GM12892 (cell line): ENCODE data around the gene GRAMD1B.
"Not testable (repeated sequence)": the region's sequence is repeated elsewhere in the genome, so short reads cannot be mapped to it uniquely, and the experiment has no call there.

Source experiments
- DNase-seq: peaks from one replicate; pipeline ENCODE4 v3.0.0; 2011; ENCODE audit not compliant: insufficient read length
- FAIRE-seq: peaks from 2 replicates; lab custom pipeline; 2011; peaks lifted over from hg19 to GRCh38; lab: Jason Lieb, UNC
- POLR2A ChIP-seq: IDR thresholded peaks from 2 replicates; pipeline ENCODE4 v1.6.1; 2011; ENCODE audit warnings: low read depth, low read length, control low read depth
- POLR2AphosphoS5 ChIP-seq: IDR thresholded peaks from 2 replicates; pipeline ENCODE4 v1.6.1; 2011; ENCODE audit warnings: low read depth, low read length, control low read depth
- TAF1 ChIP-seq: IDR thresholded peaks from 2 replicates; pipeline ENCODE4 v1.6.1; 2011; ENCODE audit warnings: low read depth, mild to moderate bottlenecking, control low read depth, low read length, borderline replicate concordance

The GRAMD1B gene

DNA sequence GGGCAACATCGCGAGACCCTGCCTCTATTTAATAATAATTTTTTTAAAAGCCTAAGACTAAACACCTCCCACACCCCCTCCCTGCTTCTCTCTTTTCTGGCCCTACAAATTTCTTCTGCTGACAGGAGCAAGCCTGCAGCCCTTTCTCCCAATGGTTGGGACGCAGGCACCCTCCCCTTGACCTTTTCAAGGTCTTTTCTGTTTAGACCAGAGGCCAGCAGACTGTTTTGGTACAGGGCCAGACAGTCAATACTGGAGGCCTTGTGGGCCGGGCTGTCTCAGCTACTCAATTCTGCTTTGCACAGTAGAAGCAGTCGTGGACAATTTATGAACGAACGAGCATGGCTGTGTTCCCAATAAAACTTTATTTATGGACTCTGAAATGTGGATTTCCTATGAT is 132.1 kb downstream of the GRAMD1B start:
- TF ChIP-seq POLR2A: no peak
- no peak for TF ChIP-seq TAF1
- TF ChIP-seq POLR2AphosphoS5: no peak
- FAIRE-seq: no peak
- DNase-seq: no peak

DNA sequence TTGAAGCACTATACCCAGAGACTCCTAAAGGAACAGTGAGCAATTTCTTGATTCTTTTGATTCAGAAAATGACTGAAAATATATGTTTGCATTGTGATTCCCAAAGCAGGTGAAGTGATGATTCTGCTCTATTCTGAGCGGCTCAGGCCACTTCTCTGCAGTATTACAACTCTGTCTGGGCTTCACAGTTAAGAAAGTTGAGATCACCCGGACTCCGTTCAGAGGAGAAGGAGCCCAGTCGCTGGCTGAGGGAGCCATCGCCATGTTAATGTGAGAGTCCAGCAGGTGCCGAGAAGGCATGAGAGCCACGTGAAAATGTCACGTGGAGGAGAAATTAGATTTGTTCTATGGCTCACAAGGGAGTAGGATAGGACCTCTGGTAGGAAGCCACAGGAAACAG is 132.8 kb downstream of the GRAMD1B start:
- no peak for FAIRE-seq
- no peak for DNase-seq
- no peak for TF ChIP-seq POLR2AphosphoS5
- no peak for TF ChIP-seq POLR2A
- TF ChIP-seq TAF1: no peak

DNA sequence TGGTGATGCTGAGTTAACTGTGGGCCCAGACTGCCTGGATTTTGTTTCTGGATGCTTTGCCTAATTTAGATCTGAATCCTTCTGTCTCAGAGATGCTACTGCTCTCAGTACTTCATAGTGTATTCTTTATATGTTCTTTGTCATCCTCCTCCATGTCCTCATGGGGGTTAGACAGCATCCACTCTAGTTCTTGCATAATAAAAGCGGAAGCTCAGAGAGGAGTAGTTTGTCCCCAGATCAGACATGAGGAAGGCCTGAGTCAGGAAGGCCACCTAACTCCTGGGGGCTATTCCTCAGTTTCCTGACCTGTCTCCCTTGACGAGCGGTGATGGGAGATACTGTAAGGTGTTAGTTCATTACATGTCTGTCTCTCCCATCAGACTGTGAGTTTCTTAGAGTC is 134.2 kb downstream of the GRAMD1B start:
- peak; percentile 40 for FAIRE-seq
- DNase-seq: no peak
- TF ChIP-seq POLR2AphosphoS5 (no peak), POLR2A (no peak), TAF1 (no peak)

DNA sequence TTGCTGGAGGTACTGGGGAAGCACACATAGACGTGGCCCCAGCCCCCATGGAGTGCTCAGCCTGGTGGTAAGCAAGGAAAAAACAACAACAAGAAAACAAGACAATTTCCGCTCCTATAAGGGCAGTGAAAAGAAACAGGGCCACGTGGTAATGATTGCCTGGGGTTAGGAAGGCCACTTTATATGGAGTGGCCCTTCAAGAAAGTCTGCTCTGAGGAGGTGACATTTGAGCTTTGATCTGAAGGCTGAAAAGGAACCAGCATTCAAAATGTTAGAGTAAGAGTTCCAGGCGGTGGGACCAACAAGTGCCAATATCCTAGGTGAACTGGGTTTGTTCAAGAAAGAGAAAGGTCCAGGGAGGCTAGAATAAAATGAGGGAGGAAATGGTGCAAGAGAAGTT is 136.8 kb downstream of the GRAMD1B start:
- DNase-seq (no peak), FAIRE-seq (no peak)
- TF ChIP-seq TAF1 (no peak), POLR2A (no peak)

DNA sequence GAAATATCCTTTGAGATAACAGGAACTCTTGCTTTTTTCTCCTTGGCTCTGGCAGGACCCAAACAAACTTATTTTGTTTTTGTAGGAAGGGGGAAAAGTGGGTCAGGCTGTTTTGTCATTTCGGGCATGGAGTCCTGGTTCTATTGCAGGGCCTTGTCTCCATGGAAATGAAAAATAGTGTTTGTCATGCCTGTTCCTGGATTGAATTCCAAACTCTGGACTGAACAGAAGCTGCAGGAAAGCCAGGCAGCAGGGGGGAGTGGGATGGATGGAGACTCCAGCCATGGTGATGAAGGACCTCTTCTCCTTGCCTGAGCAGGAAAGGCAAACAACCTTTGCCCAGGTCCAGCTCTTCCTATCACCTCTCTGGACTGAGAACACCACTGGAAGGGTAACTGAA is 137.4 kb downstream of the GRAMD1B start:
- DNase-seq (no peak), FAIRE-seq (no peak)
- TF ChIP-seq POLR2A (no peak), POLR2AphosphoS5 (no peak), TAF1 (no peak)

DNA sequence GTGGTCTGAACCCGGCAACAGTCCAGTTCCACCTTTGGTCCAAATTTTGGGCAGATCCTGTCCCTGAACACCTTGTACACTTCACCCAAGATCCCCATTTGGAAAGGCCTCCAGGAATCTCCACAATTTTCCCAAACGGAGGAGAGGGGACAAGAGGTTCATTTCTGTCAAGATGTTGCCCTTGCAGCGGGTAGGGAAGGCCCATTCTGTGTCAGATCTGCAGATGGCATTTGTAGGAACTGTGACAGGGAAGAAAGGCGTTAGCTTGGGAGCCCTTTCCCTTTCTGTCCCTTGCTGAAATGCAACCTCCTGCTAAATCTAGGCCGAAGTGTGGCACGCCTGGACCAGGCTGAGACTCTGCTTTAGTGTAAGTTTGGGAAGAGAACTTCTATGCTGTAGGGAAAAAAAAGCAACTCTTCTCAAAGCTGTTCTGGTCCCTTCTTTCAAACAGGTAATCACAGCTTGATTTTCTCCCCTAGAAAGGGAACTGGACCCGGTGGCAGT is 138.3 kb downstream of the GRAMD1B start:
- DNase-seq (no peak), FAIRE-seq (peak; percentile 67)
- TF ChIP-seq TAF1 (no peak), POLR2AphosphoS5 (no peak), POLR2A (no peak)

DNA sequence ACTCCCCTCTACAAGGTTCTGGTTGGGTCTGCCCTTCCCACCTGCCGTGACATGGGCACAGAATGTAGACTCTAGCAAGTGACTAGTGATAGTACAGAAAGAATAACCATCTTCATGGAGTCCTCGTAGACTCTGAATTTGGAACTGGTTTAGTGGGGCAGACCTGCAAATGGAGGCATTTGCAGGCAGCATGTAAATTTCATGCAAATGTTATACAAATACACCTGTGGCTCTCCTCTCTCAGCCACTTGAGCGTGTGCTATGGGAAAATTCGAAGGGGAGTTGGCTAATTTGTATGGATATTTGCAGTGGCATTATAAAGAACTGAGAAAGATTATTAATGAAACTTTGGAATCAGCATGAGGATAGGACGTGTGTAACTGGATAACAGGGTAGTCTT is 139.3 kb downstream of the GRAMD1B start:
- FAIRE-seq (no peak), DNase-seq (no peak)
- TF ChIP-seq TAF1 (no peak), POLR2A (no peak), POLR2AphosphoS5 (no peak)

DNA sequence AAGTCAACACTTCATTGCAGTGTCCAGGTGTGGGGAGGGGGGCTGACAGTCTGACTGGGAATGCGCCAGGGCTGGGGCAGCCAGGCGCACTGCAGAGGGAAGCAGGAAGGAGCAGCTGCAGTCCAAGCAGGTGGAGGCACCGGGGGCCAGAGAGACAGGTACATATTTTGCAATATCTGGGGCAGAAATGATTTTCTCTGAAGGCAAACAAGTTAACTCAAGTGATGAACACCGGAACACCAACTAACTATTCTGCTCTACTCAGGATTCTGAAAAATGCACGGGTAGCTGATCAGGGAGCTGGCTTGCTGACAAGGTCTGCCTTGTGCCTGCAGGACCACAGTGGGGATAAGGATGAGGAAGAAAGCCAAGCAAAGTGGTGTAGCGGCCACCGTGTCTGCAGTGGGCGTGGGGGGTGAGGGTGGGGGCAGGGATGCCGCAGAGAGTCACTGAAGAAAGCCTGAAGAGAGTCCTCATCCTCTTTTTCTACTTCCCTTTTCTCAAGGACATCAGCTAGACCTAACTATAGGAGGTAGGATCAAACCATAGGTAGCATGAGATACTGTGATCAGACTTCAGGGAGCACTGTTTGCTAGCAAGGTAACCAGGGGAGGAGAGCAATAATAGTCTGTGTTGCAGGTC is 141.0 kb downstream of the GRAMD1B start:
- no peak for TF ChIP-seq POLR2A
- no peak for TF ChIP-seq TAF1
- TF ChIP-seq POLR2AphosphoS5: no peak
- DNase-seq: no peak
- peak; percentile 24 for FAIRE-seq

DNA sequence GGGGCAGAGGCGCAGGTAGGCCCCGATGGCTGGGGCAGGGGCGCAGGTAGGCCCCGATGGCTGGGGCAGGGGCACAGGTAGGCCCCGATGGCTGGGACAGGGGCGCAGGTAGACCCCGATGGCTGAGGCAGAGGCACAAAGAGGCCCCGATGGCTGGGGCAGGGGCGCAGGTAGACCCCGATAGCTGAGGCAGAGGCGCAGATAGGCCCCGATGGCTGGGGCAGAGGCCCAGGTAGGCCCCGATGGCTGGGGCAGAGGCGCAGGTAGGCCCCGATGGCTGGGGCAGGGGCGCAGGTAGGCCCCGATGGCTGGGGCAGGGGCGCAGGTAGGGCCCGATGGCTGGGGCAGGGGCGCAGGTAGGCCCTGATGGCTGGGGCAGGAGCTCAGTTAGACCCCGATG is 142.7 kb downstream of the GRAMD1B start:
- not testable (repeated sequence) for DNase-seq, FAIRE-seq

DNA sequence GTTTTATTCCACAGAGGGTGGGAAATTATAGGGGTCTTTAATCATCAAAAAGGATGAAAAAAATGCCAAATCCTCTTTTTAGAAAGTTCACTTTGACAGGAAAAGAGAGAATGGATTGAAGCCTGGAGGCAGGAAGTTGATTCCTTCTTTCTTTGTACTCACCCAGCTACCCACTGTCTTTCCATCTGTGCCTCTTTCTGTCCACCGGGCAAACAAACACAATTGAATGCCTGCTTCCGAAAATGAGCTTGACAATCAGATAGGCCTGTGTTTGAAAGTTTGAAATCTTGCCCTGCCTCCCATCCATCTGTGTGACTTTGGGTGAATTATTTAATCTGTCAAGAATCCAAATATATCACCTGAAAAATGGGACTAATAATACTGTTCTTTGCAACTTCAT is 143.2 kb downstream of the GRAMD1B start:
- no peak for FAIRE-seq

DNA sequence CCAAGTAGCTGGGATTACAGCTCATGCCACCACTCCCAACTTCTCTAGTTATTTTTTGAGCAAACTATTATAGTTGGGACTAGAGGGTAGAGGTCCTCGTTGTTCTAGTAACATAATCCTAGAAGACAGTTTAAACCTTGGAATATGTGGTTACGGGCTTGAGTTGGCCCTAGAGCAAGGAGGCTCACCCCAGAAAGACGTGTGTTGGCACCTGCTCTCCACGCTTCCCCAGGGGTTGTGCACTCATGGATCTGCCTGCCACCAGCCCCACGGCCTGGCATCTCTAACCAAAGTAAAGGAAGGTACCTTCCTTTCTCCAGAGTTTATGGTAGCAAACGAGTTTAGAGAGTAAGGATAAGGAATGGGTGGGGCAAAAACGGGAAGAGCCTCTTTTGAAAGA is 145.4 kb downstream of the GRAMD1B start:
- FAIRE-seq: peak; percentile 17

More for the DNA sequence above, 143.2 kb downstream of the GRAMD1B start:
- TF ChIP-seq POLR2A (no peak), POLR2AphosphoS5 (no peak), TAF1 (no peak)
- no peak for DNase-seq

DNA sequence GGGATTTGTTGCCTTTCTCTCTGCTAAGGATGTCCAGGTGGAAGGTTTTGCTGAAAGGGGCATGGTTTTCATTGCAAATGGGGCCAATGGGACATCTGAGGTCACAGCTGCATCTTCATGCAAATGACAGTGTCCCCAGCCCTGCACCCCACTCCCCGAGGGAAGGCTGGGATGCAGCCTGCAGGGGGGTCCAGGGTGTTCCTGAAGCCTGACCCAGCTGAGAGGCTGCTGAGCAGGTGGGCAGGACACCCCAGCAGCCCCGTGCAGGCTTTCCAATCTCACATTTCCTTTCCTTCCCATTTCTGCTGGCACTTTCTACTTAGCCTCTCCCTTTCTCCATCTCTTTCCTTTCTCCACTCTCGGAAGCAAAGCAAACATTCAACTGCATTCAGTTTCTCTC is 146.0 kb downstream of the GRAMD1B start:
- DNase-seq: no peak
- peak; percentile 69 for FAIRE-seq

More for the DNA sequence above, 145.4 kb downstream of the GRAMD1B start:
- no peak for DNase-seq
- TF ChIP-seq POLR2AphosphoS5 (no peak), TAF1 (no peak), POLR2A (no peak)

More for the DNA sequence above, 146.0 kb downstream of the GRAMD1B start:
- no peak for TF ChIP-seq POLR2AphosphoS5
- no peak for TF ChIP-seq TAF1
- TF ChIP-seq POLR2A: no peak
